GM21381 (cell line): Measurements from ENCODE around the gene TMEM8B.
"Not testable (repeated sequence)": the region's sequence is repeated elsewhere in the genome, so short reads cannot be mapped to it uniquely, and the experiment has no call there.

ENCODE experiments used
- ATAC-seq: cut with Tn5 transposase; IDR thresholded peaks from one replicate; pipeline ENCODE4 v1.9.1; 2021; ENCODE audit warnings: mild to moderate bottlenecking, moderate library complexity; ENCODE audit not compliant: unreplicated experiment

The TMEM8B gene

GRCh38 chr9:35905912-35906679 is 77.1 kb downstream of the TMEM8B start, which contains the start of gene HRCT1:
Gene HRCT1 (plus strand): TSS chr9:35906202. CDS start chr9:35906288, 86 bp downstream.
- no peak for ATAC-seq

GRCh38 chr9:35906923-35907699 is 78.1 kb downstream of the TMEM8B start:
- no peak for ATAC-seq

GRCh38 chr9:35907711-35908503 is 78.9 kb downstream of the TMEM8B start:
- no peak for ATAC-seq

- no peak for ATAC-seq
These were observed 79.6 kb downstream of the TMEM8B start for GRCh38 chr9:35908504-35909125.

GRCh38 chr9:35909274-35909673 is 80.2 kb downstream of the TMEM8B start, which contains the start of gene SPAAR:
Gene SPAAR (plus strand): TSS chr9:35909490. CDS start chr9:35910464, 974 bp downstream.
- ATAC-seq: no peak

GRCh38 chr9:35909687-35910612 is 80.9 kb downstream of the TMEM8B start:
- ATAC-seq: no peak

- ATAC-seq: no peak
These were observed 81.8 kb downstream of the TMEM8B start for GRCh38 chr9:35910613-35911359.

- no peak for ATAC-seq
These were observed 82.7 kb downstream of the TMEM8B start for GRCh38 chr9:35911690-35912089.

GRCh38 chr9:35912791-35913400 is 83.9 kb downstream of the TMEM8B start:
- no peak for ATAC-seq

- ATAC-seq: not testable (repeated sequence)
These were observed 84.4 kb downstream of the TMEM8B start for GRCh38 chr9:35913429-35913828.

GRCh38 chr9:35914301-35914807 is 85.3 kb downstream of the TMEM8B start:
- ATAC-seq: no peak
